H1 (cell line): ENCODE measurements around the gene ZDHHC11B. TPM values are rescaled to one million over a fixed set of nuclear protein-coding genes. Genes with fewer than 3 reads are reported as not detected.

ENCODE experiments used
- CTCF ChIA-PET: fragments of 300-600 bp; sonication (Branson Sonifier 250); formaldehyde crosslinking; loops from one replicate; lab custom pipeline; 2021; ENCODE audit not compliant: partially characterized antibody; lab: Charles Lee
- POLR2A ChIA-PET: fragments of 300-600 bp; sonication (Branson Sonifier 250); formaldehyde crosslinking; loops from one replicate; lab custom pipeline; 2021; ENCODE audit warnings: inconsistent platforms; ENCODE audit not compliant: partially characterized antibody; lab: Charles Lee
- DNase-seq, 2 experiments: peaks; one replicate each; pipeline versions ENCODE4 v3.0.0 to v3.0.0-alpha.2; 2010 to 2022; ENCODE audit warnings: low spot score in 2 of 2, low read depth in 1 of 2, mixed read lengths in 1 of 2
- FAIRE-seq: peaks from 2 replicates; lab custom pipeline; 2011; peaks lifted over from hg19 to GRCh38; lab: Jason Lieb, UNC
- H2AFZ ChIP-seq: 2 replicates; pipeline ENCODE4 v1.8.1; 2012; ENCODE audit warnings: low read length, inconsistent platforms
- H2AK5ac ChIP-seq: 2 replicates; pipeline ENCODE4 v1.6.1; 2013; ENCODE audit warnings: low read depth, low read length
- H2BK120ac ChIP-seq: replicated peaks from 2 replicates; pipeline ENCODE3; 2013; ENCODE audit warnings: low read depth, low read length, inconsistent platforms
- H2BK12ac ChIP-seq: 2 replicates; pipeline ENCODE4 v1.6.1; 2013; ENCODE audit warnings: low read depth, low read length
- H2BK15ac ChIP-seq: 2 replicates; pipeline ENCODE4 v1.6.1; 2013; ENCODE audit warnings: low read length
- H2BK20ac ChIP-seq: 2 replicates; pipeline ENCODE4 v1.6.1; 2013; ENCODE audit warnings: low read length
- H2BK5ac ChIP-seq: 2 replicates; pipeline ENCODE4 v1.6.1; 2013; ENCODE audit warnings: low read depth, low read length
- H3K14ac ChIP-seq: 2 replicates; pipeline ENCODE4 v1.6.1; 2013; ENCODE audit warnings: inconsistent platforms; ENCODE audit not compliant: insufficient read length
- H3K18ac ChIP-seq: 2 replicates; pipeline ENCODE4 v1.6.1; 2013; ENCODE audit warnings: low read length; ENCODE audit errors: extremely low read depth
- H3K23ac ChIP-seq: 2 replicates; pipeline ENCODE4 v1.6.1; 2013; ENCODE audit warnings: inconsistent platforms; ENCODE audit not compliant: insufficient read length
- H3K23me2 ChIP-seq: 2 replicates; pipeline ENCODE4 v1.6.1; 2013; ENCODE audit warnings: low read depth, low read length
- H3K27ac ChIP-seq: 2 replicates; pipeline ENCODE4 v1.6.1; 2011; ENCODE audit warnings: low read depth, low read length, inconsistent platforms
- H3K27me3 ChIP-seq, 4 experiments: replicated peaks in 1 of 4; 1 replicate in 1 of 4; 2 replicates in 3 of 4; pipeline versions ENCODE4 v1.6.1 to v1.8.1; 2011 to 2013; ENCODE audit warnings: low read length in 3 of 4, mild to moderate bottlenecking in 3 of 4, inconsistent platforms in 2 of 4, mixed read lengths in 2 of 4, moderate library complexity in 1 of 4; ENCODE audit not compliant: control insufficient read depth in 3 of 4, insufficient read depth in 3 of 4; ENCODE audit errors: extremely low read depth in 1 of 4
- H3K36me3 ChIP-seq, 4 experiments: 2 replicates each; pipeline versions ENCODE4 v1.6.1 to v1.8.1; 2011 to 2013; ENCODE audit warnings: mild to moderate bottlenecking in 4 of 4, low read length in 3 of 4, moderate library complexity in 2 of 4, control low read depth in 1 of 4, inconsistent platforms in 1 of 4; ENCODE audit not compliant: insufficient read depth in 4 of 4, control insufficient read depth in 2 of 4
- H3K4ac ChIP-seq: replicated peaks from 2 replicates; pipeline ENCODE3; 2013; ENCODE audit warnings: low read length, low read depth, mixed read lengths, inconsistent platforms; ENCODE audit not compliant: insufficient read length
- H3K4me1 ChIP-seq, 4 experiments: replicated peaks in 1 of 4; 1 replicate in 1 of 4; 2 replicates in 3 of 4; pipeline versions ENCODE4 v1.6.1 to v1.8.1; 2011 to 2013; ENCODE audit warnings: low read length in 3 of 4, inconsistent platforms in 2 of 4, mixed read lengths in 1 of 4; ENCODE audit not compliant: insufficient read depth in 4 of 4, control insufficient read depth in 3 of 4
- H3K4me2 ChIP-seq, 2 experiments: 2 replicates each; pipeline versions ENCODE4 v1.6.1 to v1.8.1; 2011 to 2013; ENCODE audit warnings: low read depth in 2 of 2, low read length in 2 of 2, control low read depth in 1 of 2, inconsistent platforms in 1 of 2, mild to moderate bottlenecking in 1 of 2; ENCODE audit not compliant: insufficient read depth in 1 of 2
- H3K4me3 ChIP-seq, 4 experiments: fragments of 200-600, 300-600 bp in 1 of 4; sonication (generic), shearing (Covaris generic), sonication (Bioruptor Twin) in 1 of 4; 2 replicates each; pipeline versions ENCODE4 v1.5.1 to v1.8.1; 2011 to 2016; ENCODE audit warnings: low read length in 4 of 4, low read depth in 3 of 4, control low read depth in 2 of 4, inconsistent platforms in 2 of 4, mild to moderate bottlenecking in 2 of 4, mixed read lengths in 1 of 4, moderate library complexity in 1 of 4; ENCODE audit not compliant: insufficient read depth in 2 of 4; ENCODE audit errors: extremely low read depth in 1 of 4
- H3K56ac ChIP-seq: replicated peaks from 2 replicates; pipeline ENCODE3; 2013; ENCODE audit warnings: low read depth, mild to moderate bottlenecking, mixed read lengths, low read length, inconsistent platforms; ENCODE audit not compliant: insufficient read length
- H3K79me1 ChIP-seq: 2 replicates; pipeline ENCODE4 v1.6.1; 2013; ENCODE audit warnings: low read depth, low read length, control low read depth
- H3K79me2 ChIP-seq, 2 experiments: 2 replicates each; pipeline versions ENCODE4 v1.6.1 to v1.8.1; 2012 to 2013; ENCODE audit warnings: low read length in 2 of 2, mild to moderate bottlenecking in 2 of 2, inconsistent platforms in 1 of 2; ENCODE audit not compliant: insufficient read depth in 2 of 2, control insufficient read depth in 1 of 2
- H3K9ac ChIP-seq, 4 experiments: replicated peaks in 1 of 4; 1 replicate in 1 of 4; 2 replicates in 3 of 4; pipeline versions ENCODE4 v1.6.1 to v1.8.1; 2011 to 2013; ENCODE audit warnings: low read depth in 3 of 4, low read length in 3 of 4, control low read depth in 2 of 4, mild to moderate bottlenecking in 2 of 4, moderate library complexity in 2 of 4, inconsistent platforms in 1 of 4; ENCODE audit errors: extremely low read depth in 1 of 4
- H3K9me3 ChIP-seq, 2 experiments: 2 replicates each; pipeline versions ENCODE4 v1.6.1 to v1.8.1; 2012 to 2013; ENCODE audit warnings: mild to moderate bottlenecking in 2 of 2, moderate library complexity in 2 of 2, control low read depth in 1 of 2, inconsistent platforms in 1 of 2, low read depth in 1 of 2, low read length in 1 of 2, mixed read lengths in 1 of 2; ENCODE audit not compliant: insufficient read depth in 2 of 2
- H4K20me1 ChIP-seq, 2 experiments: replicated peaks in 1 of 2; 2 replicates each; pipeline versions ENCODE3 to v1.8.1; 2011 to 2013; ENCODE audit warnings: inconsistent platforms in 2 of 2, low read length in 2 of 2, mild to moderate bottlenecking in 1 of 2; ENCODE audit not compliant: insufficient read depth in 2 of 2, control insufficient read depth in 1 of 2
- H4K5ac ChIP-seq: 2 replicates; pipeline ENCODE4 v1.6.1; 2013; ENCODE audit warnings: low read length, low read depth, mixed read lengths, inconsistent platforms; ENCODE audit not compliant: insufficient read length
- H4K8ac ChIP-seq: 2 replicates; pipeline ENCODE4 v1.8.0; 2013; ENCODE audit warnings: mild to moderate bottlenecking, moderate library complexity, low read length, inconsistent platforms; ENCODE audit not compliant: insufficient read depth; ENCODE audit errors: extremely low read depth
- H4K91ac ChIP-seq: replicated peaks from 2 replicates; pipeline ENCODE3; 2013; ENCODE audit warnings: low read length, mixed read lengths, inconsistent platforms; ENCODE audit not compliant: insufficient read length
- ASH2L ChIP-seq: fragments of 200-600, 300-600 bp; sonication (generic); IDR thresholded peaks from one replicate; pipeline ENCODE4 v1.7.1; 2017; ENCODE audit warnings: low read length
- CREB1 ChIP-seq: IDR thresholded peaks from 2 replicates; pipeline ENCODE4 v1.6.1; 2012; ENCODE audit warnings: inconsistent platforms
- EP300 ChIP-seq, 2 experiments: IDR thresholded peaks; 1 replicate in 1 of 2; 2 replicates in 1 of 2; pipeline ENCODE4 v1.6.1; 2011 to 2012; ENCODE audit warnings: low read depth in 2 of 2, low read length in 2 of 2, mild to moderate bottlenecking in 2 of 2, borderline replicate concordance in 1 of 2, inconsistent platforms in 1 of 2, moderate library complexity in 1 of 2
- GABPA ChIP-seq: IDR thresholded peaks from 2 replicates; pipeline ENCODE4 v1.6.1; 2011; ENCODE audit warnings: mild to moderate bottlenecking, low read length, moderate library complexity, borderline replicate concordance; ENCODE audit not compliant: insufficient read depth
- GTF2F1 ChIP-seq: IDR thresholded peaks from 2 replicates; pipeline ENCODE4 v1.6.1; 2012; ENCODE audit warnings: low read depth, low read length, improper control_type of control experiment, borderline replicate concordance
- JUN ChIP-seq: IDR thresholded peaks from 2 replicates; pipeline ENCODE4 v1.6.1; 2011; ENCODE audit warnings: low read depth, mild to moderate bottlenecking, improper control_type of control experiment, low read length
- MAFK ChIP-seq: IDR thresholded peaks from 2 replicates; pipeline ENCODE4 v1.6.1; 2012; ENCODE audit warnings: low read depth, mild to moderate bottlenecking, improper control_type of control experiment, low read length
- RFX5 ChIP-seq: IDR thresholded peaks from 2 replicates; pipeline ENCODE4 v1.6.1; 2011; ENCODE audit warnings: low read depth, low read length, improper control_type of control experiment, borderline replicate concordance
- SP1 ChIP-seq: IDR thresholded peaks from 2 replicates; pipeline ENCODE4 v1.6.1; 2011; ENCODE audit warnings: low read depth, low read length
- YY1 ChIP-seq: IDR thresholded peaks from 2 replicates; pipeline ENCODE4 v1.6.1; 2011; ENCODE audit warnings: low read depth, mild to moderate bottlenecking, low read length
- WGBS, 2 experiments: shearing (Covaris generic) in 1 of 2; methylation state at CpG; one replicate each; pipeline versions ENCODE4 v1.1.6 to v1.1.7; 2013 to 2015; ENCODE audit warnings: low lambda C conversion rate in 2 of 2, mixed read lengths in 2 of 2, inconsistent platforms in 1 of 2, low coverage in 1 of 2, missing lambda C conversion rate in 1 of 2; ENCODE audit not compliant: insufficient replicate concordance in 2 of 2, insufficient coverage in 1 of 2, insufficient read length in 1 of 2; ENCODE audit errors: extremely low coverage in 1 of 2, missing lambda C conversion rate in 1 of 2; 5-methylcytosine and 5-hydroxymethylcytosine counted together
- polyA plus RNA-seq, 7 experiments: library from polyadenylated mRNA; depleted of rRNA in 3 of 7; stranded (reverse) in 5 of 7; unstranded in 2 of 7; fragments of >200 nt in 5 of 7; fragments of 200-250 nt in 2 of 7; gene quantifications; 1 replicate in 5 of 7; 2 replicates in 1 of 7; 4 replicates in 1 of 7; pipeline versions ENCODE4 v1.2.1 to v1.2.3, GENCODE V29; 2011 to 2013; ENCODE audit warnings: missing spikeins in 2 of 7, mixed read lengths in 2 of 7
- total RNA-seq: library from RNA; stranded (reverse); fragmentation: NEBNext Ultra II Directional; extraction: Animal tissue kit (Norgen Biotek cat#: 25700); gene quantifications from 2 replicates; pipeline ENCODE4 v1.2.1, GENCODE V29; 2021
- TF ChIP-seq, protein P1 (sequence below): IDR thresholded peaks from 2 replicates; pipeline ENCODE4 v1.6.1; 2012; ENCODE audit warnings: low read length, inconsistent platforms
- TF ChIP-seq, protein P2 (sequence below): IDR thresholded peaks from 2 replicates; pipeline ENCODE4 v1.6.1; 2011; ENCODE audit warnings: low read depth, mild to moderate bottlenecking, low read length; ENCODE audit not compliant: insufficient read depth

Gene ZDHHC11B
- total and polyA plus RNA-seq, 2 of the 8 experiments (the other 6 are each of a cell fraction or from before 2014, with no cell fraction given): 0.29 to 2.5 TPM

DNA sequence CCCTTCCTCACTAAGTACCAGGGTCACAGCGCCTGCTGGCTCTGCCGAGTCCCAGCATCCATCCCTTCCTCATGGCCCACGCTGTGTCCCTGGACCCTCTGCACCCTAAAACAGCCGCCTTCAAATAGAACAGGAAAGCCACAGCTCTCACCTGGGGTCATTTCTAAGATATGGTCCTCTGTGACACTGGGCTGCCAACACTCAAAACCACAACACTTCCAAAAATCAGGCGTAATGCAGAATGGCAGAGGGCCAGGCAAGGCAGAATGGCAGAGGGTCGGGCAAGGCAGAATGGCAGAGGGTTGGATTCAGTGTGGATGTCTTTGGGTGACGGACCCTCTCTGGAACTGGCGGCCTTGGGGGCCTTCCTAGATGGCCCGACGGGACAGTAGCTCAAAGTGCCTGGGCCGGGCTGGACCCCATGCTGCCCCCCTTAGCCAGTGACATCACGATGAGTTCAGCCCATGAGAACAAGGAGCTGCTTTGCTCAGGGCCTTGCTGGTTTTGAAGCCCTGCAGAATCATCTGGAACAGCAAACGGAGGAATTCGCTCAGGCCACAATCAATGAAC is 35.3 kb downstream of the ZDHHC11B start:
- ChIA-PET POLR2A (no interaction called here), CTCF (interaction anchor here (1.2 kb wide), 1 partner anchor 9 kb away, joined by 3 read pairs; no protein-coding TSS in a partner anchor)
- Histone ChIP-seq H3K23me2 (no peaks in the 10 kb centered on the region), H2BK5ac (no peak overlapping the region), H3K4me2 (no peak overlapping the region), H3K56ac (no peak overlapping the region), H3K27me3 (no peaks in the 10 kb centered on the region), H3K79me1 (no peaks in the 10 kb centered on the region), H3K4me1 (no peaks in the 10 kb centered on the region; a peak in 1 of 7 replicates), H2AK5ac (no peak overlapping the region), H3K18ac (no peak overlapping the region), H2BK15ac (no peak overlapping the region), H3K79me2 (no peaks in the 10 kb centered on the region), H4K5ac (no peak overlapping the region), H3K14ac (no peak overlapping the region), H2BK20ac (no peak overlapping the region), H2BK12ac (no peak overlapping the region), H3K27ac (no peak overlapping the region), H3K9me3 (no peaks in the 10 kb centered on the region), H3K4me3 (no peak overlapping the region), H4K20me1 (no peaks in the 10 kb centered on the region), H4K91ac (no peak overlapping the region), H3K4ac (no peak overlapping the region), H2AFZ (no peak overlapping the region), H4K8ac (no peak overlapping the region), H3K36me3 (no peaks in the 10 kb centered on the region), H3K23ac (no peak overlapping the region), H2BK120ac (no peak overlapping the region), H3K9ac (no peak overlapping the region)
- WGBS, 2 experiments: 84% methylated on average over 14 of the region's 14 CpGs; no CpG with 5 or more reads in 1 of the 2 experiments
- DNase-seq: no peak
- FAIRE-seq: no peak
- TF ChIP-seq ASH2L (no peak), GTF2F1 (no peak), CREB1 (no peak), MAFK (no peak), EP300 (IDR thresholded peaks at IDR 0.05; ENCODE audit: borderline replicate concordance in 1 of 2, low read depth in 2 of 2, low read length in 2 of 2) (no peak), GABPA (no peak), YY1 (no peak), SP1 (no peak), JUN (no peak), RFX5 (no peak)
- TF ChIP-seq, protein P1, sequence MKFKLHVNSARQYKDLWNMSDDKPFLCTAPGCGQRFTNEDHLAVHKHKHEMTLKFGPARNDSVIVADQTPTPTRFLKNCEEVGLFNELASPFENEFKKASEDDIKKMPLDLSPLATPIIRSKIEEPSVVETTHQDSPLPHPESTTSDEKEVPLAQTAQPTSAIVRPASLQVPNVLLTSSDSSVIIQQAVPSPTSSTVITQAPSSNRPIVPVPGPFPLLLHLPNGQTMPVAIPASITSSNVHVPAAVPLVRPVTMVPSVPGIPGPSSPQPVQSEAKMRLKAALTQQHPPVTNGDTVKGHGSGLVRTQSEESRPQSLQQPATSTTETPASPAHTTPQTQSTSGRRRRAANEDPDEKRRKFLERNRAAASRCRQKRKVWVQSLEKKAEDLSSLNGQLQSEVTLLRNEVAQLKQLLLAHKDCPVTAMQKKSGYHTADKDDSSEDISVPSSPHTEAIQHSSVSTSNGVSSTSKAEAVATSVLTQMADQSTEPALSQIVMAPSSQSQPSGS: no peak
- TF ChIP-seq, protein P2, sequence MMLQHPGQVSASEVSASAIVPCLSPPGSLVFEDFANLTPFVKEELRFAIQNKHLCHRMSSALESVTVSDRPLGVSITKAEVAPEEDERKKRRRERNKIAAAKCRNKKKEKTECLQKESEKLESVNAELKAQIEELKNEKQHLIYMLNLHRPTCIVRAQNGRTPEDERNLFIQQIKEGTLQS: no peak
